ENCODE measurements around the gene CACYBP.

The CACYBP gene

DNA sequence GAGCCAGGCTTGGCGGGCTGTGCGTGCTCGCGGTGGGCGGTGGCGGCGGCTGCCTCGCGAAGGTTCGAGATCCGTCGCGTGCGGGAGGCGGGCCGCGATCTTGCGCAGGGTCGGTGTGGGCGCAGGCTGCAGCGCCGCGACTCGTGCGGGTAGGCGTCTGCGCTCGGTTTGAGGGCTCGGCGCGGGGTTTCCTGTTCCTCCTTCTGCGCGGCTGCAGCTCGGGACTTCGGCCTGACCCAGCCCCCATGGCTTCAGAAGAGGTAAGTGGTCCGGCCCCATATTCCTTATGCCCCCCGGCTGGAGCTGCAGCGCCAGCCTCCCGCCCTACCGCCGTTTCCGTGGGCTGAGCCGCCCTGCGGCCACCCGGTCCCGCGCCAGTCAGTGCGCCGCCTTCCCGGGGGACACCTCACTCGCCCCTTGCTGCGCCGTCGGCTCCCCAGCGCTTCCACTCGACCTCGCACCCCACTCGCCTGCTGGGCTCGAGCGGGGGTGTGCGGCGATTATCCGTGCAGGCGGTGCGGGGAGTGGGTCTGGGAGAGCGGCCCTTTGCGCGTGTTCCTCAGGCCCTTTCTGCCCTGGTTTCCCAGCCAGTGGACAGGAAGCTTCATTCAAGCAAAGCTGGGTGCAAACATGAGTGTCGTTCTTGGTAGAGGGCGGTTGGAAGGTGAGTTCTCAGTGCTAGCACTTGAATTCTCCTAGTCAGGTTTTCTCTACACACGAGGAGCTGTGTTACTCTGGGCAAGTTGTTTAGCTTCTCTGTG lies at the start of gene CACYBP:
CACYBP (plus strand) TSS at position 12 of the 761 bp plus-strand sequence; CDS start at position 246, 234 bp downstream.
- peak; percentile 43 for DNase-seq

GRCh38 chr1:174953285-174954072 lies 46.3 kb upstream of the CACYBP start:
- DNase-seq, result no peak

DNA sequence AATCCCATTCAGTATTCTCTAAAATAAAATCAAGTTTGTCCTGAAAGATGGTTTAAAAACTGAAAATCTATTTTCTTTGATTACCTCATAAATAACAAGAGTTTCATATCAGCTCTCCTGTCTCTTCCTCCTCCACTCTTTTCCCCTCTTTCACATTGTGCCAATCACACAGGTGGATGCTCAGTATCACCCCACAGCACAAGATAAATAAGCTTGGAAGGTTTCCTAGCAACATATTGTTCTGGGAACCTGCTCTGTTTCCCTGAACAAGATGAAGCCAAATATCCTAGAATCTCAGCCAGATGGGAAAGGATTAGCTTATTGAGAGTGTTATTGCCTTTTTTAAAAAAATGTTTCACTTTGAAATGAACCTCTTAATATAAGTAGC lies 45.7 kb upstream of the CACYBP start:
- DNase-seq, result no peak

DNA sequence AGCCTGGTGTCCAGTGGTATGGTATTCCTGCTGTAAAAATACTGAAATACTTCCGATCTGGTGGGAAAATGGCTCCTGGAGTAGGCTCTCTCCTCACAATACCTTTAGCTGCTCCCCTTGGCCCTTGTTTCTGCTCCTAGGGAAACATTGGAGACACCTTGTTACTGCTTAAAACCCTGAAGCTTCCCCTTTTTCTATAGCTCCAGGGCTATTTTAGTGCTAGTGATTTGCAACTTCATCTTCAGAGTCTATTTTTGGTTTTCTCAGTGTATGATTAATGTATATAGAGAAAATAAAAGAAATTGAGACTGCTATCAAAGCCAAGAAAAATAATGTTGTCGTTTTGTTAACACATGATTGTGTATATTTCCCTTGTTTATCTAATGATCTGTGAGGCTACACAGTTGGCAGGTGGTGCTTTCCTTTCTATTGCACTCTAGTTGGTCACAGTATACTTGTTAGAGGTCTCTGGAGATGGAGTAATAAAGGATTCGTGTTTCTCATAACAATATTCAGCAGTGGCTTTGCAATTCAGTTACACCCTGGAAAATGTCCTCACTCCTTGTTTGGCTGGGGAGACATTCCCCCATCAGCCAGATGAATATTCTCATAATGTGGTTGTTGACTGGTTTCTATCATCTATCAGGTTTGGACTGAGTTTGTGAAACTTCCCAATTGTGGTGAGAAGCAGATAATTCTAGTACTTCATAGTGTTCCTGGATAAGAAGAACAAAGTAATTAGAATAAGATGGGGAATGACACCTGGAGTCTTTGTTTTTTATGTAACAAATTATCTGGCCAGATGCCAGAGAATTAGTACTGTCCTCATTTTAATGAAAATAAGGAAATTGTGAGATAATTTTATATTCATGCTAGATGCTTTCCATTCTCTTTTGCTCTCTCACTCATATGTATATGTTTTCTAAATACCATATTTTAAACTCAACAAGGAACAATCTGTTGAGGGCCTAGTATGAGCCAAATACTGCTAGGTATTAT lies 44.8 kb upstream of the CACYBP start:
- no peak for DNase-seq

GRCh38 chr1:174956086-174956485 lies 43.7 kb upstream of the CACYBP start:
- DNase-seq, result no peak

DNA sequence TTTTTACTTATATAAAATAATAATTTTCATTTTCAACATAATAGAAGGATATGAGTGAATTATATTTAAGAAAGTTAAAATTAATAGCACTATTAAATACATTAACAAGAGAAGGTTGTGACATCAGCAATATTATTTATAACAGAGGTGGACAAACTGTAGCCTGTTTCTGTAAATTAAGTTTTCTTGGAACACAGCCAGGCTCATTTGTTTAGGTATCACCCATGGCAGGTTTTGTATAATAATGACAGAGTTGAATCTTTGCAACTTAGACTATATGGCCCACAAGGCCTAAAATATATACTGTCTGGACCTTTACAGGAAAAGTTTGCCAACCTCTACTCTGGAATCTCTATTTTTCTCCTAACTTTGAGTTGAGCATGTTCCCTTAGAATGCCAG lies 42.8 kb upstream of the CACYBP start:
- no peak for DNase-seq

- DNase-seq, result no peak
Measured at GRCh38 chr1:174957829-174958228, 41.9 kb upstream of the CACYBP start.

DNA sequence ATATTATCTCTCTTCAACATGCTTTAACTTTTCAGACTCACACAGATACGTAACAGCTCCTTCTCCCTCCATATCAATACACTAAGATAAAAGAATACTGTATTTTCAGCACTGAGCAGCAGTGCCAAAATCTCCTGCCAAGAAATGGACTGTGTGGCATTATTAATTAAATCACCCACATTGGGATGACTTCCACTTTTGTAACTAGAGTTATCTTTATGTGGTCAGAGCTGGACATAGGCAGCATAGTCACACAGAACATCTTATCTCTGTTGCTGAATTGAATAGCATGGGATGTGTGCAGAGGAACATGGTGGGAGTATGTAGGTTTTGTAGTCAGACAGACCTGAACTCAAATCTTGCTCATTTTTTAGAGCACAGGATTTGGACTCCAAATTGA lies 41.4 kb upstream of the CACYBP start:
- no peak for DNase-seq

- DNase-seq, result no peak
Measured at GRCh38 chr1:174960362-174960761, 39.4 kb upstream of the CACYBP start.

DNA sequence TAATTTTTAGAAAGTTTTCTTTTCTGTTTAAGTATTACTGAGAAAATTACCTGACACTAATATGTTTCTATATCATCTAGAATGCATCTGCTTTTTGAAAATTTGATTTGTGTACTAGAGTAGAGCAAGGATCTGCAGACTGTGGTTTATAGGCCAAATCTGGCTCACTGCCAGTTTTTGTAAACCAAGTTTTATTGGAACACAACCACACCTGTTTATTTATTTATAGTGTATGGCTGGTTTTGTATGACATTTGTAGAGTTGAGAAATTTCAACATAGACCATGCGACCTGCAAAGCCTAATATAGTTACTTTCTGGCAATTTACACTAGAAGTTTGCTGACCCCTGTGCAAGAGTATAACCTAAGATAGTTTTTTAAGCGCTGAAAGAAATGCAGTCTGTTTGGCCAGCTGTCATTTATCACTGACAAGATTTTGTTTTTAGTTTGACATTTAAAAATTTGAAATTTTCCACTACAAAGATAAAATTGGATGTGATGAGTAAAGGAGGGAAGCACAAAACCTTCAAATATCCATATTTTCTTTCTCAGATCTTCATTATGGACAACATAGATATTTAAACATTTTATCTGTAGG lies 36.1 kb upstream of the CACYBP start:
- peak; percentile 41 for DNase-seq

DNA sequence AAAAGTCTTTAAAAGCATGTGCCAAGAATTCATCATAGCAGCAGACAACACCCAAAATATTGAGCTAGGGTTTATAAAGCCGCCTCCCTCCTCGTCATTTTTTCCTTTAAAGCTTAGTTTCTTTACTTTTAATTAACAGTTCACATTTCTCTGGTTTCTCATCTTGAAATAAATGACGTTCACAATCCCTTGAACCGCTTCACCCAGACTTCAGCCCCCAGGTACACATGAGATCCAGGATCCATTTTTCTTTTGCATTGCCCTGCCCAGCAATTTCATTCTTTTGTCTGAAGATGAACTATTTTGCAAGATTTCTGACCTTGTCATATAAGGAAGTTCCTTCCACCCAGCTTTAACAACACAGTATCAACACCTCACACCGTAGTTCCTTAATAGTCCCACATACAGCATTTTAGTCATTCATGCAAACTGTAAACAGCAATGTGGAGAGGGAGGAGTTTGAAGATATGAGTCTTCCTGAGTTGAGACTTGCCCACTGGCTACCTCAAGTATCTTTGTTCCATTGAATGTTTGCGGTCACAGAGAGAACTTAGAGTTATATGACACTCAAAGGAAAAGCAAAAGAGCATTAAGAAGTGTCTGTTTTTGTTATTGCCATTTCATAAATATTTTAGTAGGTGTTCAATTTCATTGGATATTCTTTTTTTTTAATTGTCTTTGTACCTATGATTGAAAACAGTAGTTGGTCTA lies 35.3 kb upstream of the CACYBP start:
- DNase-seq, result peak; percentile 73

GRCh38 chr1:174964972-174965361 lies 34.8 kb upstream of the CACYBP start:
- peak; percentile 60 for DNase-seq

DNA sequence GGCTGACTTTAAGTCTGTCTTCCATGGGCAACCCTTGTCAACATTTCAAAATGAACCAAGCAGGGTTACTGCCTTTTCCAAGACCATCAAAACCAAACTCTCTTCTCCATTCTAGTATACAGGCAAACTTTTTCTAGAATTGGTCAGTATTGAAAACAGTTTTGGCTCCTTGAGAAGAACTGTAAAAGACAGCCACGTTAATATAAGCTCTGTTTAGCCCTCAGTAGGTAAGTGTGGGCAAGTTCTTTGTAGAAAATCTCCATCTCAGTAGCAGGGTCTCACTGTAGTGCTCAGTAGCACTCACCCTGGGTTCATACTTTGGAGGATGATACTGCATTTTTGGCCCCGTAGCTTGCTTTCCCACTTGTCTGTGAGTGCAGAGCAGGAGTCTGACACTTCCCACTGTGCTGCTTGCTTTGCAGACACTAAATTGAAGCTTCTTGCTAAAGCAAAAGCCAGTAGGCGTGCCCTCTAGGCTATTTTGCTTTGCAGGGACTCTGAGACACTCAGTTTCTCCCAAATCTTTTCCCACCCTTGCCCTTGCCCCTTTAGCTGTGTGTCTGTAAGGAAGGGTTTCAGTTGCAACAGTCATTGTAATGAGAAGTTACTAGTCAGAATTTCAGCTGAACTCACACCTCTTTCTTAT lies 34.3 kb upstream of the CACYBP start:
- peak; percentile 35 for DNase-seq

GRCh38 chr1:174966008-174966572 lies 33.7 kb upstream of the CACYBP start:
- no peak for DNase-seq

- DNase-seq, result peak; percentile 63
Measured at GRCh38 chr1:174967845-174968705, 31.7 kb upstream of the CACYBP start.

- peak; percentile 83 for DNase-seq
Measured at GRCh38 chr1:174968750-174969244, 30.9 kb upstream of the CACYBP start.

GRCh38 chr1:174969977-174970376 lies 29.8 kb upstream of the CACYBP start:
- peak; percentile 45 for DNase-seq

DNA sequence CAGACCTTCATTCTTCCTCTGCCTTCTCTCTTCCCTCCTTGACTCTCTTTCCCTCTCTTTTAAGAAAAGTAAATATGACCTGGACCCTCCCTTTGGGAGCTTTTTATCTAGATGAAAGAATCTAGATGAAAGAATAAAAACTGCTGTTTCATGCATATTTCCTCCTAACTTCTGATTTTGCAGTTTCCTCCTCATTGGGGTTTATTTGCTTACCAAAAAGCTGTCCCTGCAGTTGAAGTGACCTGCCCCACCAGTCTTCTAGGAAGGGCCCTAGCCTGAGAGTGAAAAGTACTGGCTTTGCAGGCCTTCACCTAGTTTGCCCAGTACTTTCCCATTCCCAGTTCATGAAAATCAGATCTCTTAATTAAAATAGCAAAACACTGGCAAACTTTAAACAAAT lies 28.3 kb upstream of the CACYBP start:
- no peak for DNase-seq

DNA sequence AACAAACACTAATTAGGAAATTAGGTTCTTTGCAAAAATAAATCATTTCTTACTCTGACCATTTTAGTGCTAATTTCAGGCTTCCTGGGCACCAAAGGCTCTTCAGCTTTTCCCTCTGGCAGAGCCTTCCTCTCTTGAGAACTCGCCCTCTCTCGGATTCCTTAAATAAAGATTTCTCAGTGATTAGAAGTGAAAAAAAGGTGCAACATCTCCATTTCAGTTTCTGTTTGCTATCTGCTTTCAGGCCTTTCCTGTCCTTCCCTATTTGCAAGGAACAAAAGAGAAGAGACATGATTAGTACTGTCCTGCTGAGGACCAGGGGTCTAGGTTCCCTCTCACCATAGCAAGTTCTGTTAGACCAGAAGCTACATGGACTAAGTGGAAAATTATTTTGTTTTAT lies 27.8 kb upstream of the CACYBP start:
- DNase-seq, result no peak

GRCh38 chr1:174974711-174975119 lies 25.0 kb upstream of the CACYBP start:
- no peak for DNase-seq

Measured in CD4-positive, alpha-beta T cell treated with Interleukin-10 for 1 hour (primary cell).